NCI-H1048 (cell line): ENCODE measurements around the gene TIAM2.
"Not testable (repeated sequence)": the region's sequence is repeated elsewhere in the genome, so short reads cannot be mapped to it uniquely, and the experiment has no call there.

Experiments
- DNase-seq: peaks from one replicate; lab custom pipeline; 2025; lab: John Stamatoyannopoulos, UW

Gene TIAM2

GRCh38 chr6:154995254-154996015 is at the start of gene TIAM2:
Gene TIAM2 (plus strand): TSS chr6:154995315. CDS start chr6:155129224, 133,909 bp downstream.
- no peak for DNase-seq

- no peak for DNase-seq
These were observed 44.2 kb upstream of the TIAM2 start for GRCh38 chr6:154950979-154951344.

- DNase-seq, result no peak
These were observed 43.5 kb upstream of the TIAM2 start for GRCh38 chr6:154951345-154952200.

GRCh38 chr6:154953644-154954043 is 41.5 kb upstream of the TIAM2 start:
- DNase-seq, result no peak

GRCh38 chr6:154954347-154954746 is 40.8 kb upstream of the TIAM2 start:
- DNase-seq, result no peak

- no peak for DNase-seq
These were observed 38.2 kb upstream of the TIAM2 start for GRCh38 chr6:154956771-154957522.

GRCh38 chr6:154958469-154958868 is 36.6 kb upstream of the TIAM2 start:
- no peak for DNase-seq

GRCh38 chr6:154960299-154960843 is 34.7 kb upstream of the TIAM2 start:
- DNase-seq, result no peak

GRCh38 chr6:154960854-154961530 is 34.1 kb upstream of the TIAM2 start:
- DNase-seq, result no peak

- DNase-seq, result no peak
These were observed 32.4 kb upstream of the TIAM2 start for GRCh38 chr6:154962753-154963152.

GRCh38 chr6:154966065-154966770 is 28.9 kb upstream of the TIAM2 start:
- not testable (repeated sequence) for DNase-seq

GRCh38 chr6:154969796-154970195 is 25.3 kb upstream of the TIAM2 start:
- DNase-seq, result no peak

GRCh38 chr6:154974485-154975149 is 20.5 kb upstream of the TIAM2 start:
- DNase-seq, result no peak

GRCh38 chr6:154977588-154977987 is 17.5 kb upstream of the TIAM2 start:
- DNase-seq, result no peak

GRCh38 chr6:154980273-154981078 is 14.6 kb upstream of the TIAM2 start:
- DNase-seq, result no peak

- DNase-seq, result no peak
These were observed 13.8 kb upstream of the TIAM2 start for GRCh38 chr6:154981079-154981870.

GRCh38 chr6:154984146-154984545 is 11.0 kb upstream of the TIAM2 start:
- DNase-seq, result no peak

- DNase-seq, result no peak
These were observed 8.3 kb upstream of the TIAM2 start for GRCh38 chr6:154986787-154987235.

GRCh38 chr6:154989448-154989847 is 5.7 kb upstream of the TIAM2 start:
- DNase-seq, result no peak
